ENCODE measurements around the gene CUL9.

The CUL9 gene

DNA sequence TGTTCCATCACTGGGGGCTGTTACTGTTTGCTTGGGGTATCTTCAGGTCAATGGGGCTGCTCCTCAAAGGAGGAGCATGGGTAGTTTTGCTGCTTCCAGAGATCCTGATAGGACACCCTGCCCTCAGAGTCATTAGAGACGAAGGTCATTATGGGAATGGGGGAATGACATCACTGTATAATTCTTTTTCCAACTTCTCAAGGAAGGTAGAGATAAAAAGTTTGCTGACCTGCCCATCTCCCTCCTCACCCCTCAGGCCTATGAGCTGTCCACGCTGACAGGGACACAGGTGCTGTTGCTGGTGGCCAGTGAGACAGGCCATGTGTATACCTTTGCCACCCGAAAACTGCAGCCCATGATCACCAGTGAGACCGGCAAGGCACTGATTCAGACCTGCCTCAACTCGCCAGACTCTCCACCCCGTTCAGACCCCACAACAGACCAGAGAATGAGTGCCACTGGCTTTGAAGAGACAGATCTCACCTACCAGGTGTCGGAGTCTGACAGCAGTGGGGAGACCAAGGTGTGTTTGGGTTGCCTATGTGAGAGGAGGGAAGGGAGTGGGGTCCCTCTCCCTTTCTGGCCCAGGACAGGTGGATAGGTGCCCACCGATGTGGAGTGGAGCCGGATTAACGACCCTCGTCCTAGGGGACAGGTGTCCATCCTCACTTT, 8.3 kb upstream of the CUL9 start:
- DNase-seq (ENCODE audit: low spot score): no peak

DNA sequence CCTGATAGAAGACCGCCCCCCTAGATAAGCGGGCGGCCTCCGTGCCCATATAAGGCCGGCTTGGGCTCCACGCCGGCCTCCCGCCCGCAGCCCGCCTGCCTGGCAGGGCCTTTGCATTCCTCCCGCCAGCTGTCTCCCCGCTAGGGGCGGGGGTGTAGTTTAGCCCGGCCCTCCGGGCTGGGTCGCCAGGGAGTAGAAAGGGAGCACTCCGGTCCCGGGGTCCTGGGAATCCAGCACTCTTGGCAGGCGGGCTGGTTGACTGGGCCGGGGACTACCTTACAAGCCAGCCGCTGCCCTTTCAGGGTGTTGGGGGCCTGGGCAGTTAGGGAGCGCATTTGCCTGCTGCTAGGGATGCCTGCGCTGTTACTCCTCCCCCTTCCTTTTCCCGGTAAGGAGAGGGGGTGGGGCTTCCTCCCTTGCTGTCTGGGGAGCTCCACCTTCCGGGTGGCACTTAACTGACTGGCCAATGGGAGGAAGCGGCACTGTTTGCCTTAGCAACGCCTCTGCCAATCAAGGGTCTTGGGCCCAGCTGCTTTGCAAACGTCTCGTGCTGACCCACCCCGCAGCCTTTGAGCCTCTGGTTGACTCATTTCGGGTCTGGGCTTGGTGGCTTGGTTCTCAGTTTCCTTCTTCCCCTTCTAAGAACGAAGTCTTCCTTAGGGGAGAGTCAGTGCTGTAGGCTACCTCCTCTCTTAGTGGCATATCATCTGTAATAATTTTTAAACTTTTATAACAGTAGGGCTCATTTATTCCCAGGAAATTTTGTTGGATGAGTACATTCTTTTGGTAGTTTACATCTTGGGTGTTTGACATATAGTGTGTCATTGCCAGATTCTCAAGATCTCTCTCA, 7.5 kb upstream of the CUL9 start:
- peak; percentile 99 for DNase-seq (ENCODE audit: low spot score)

DNA sequence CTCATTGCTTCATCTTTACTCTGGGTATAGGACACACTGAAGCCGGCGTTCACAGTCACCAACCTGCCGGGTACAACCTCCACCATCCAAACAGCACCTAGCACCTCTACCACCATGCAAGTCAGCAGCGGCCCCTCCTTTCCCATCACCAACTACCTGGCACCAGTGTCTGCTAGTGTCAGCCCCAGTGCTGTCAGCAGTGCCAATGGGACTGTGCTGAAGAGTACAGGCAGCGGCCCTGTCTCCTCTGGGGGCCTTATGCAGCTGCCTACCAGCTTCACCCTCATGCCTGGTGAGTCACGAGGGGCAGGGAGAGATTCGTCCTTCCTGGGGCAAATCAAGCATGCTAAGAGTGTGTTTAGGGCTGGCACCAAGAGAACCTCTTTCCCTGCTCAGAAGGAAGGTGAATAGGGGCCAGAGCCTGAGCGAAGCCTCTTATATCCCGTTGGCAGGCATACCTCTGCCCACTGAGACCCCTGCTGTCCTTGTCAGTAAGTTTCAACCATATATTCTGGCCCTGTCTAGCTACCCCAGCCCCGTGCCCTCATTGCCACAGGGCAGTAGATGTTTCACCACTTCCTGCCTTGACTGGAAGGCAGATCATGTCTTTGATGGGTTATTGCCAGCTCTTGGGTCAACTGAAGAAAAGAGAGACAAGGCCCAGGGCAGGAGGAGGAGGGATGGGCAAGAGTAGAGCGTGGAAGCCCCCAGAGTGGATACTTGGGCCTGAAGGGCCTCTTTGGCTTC, 6.1 kb upstream of the CUL9 start:
- DNase-seq (ENCODE audit: low spot score): no peak

DNA sequence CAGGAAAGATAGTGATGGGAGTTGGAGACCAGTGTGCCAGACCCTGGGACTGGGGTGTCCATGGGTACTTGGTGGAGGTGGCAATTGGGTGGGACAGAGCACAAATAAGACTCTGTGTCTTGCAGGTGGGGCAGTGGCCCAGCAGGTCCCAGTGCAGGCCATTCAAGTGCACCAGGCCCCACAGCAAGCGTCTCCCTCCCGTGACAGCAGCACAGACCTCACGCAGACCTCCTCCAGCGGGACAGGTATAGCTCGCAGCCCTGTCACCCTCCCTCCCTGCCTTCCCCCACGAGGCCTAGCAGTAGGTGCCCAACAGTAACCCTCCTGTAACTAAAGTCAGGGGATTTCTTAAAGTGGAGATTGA, 5.6 kb upstream of the CUL9 start:
- no peak for DNase-seq (ENCODE audit: low spot score)

DNA sequence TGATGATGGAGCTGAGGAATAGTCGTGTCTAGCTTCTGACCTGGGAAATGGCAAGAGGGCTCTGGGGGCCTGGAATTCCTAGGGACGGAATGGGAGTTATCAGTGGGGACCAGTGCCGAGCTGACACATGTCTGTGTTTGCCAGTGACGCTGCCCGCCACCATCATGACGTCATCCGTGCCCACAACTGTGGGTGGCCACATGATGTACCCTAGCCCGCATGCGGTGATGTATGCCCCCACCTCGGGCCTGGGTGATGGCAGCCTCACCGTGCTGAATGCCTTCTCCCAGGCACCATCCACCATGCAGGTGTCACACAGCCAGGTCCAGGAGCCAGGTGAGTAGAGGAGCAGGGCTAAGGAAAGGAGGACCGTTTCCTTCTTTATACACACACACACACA, 3.8 kb upstream of the CUL9 start:
- no peak for DNase-seq (ENCODE audit: low spot score)

DNA sequence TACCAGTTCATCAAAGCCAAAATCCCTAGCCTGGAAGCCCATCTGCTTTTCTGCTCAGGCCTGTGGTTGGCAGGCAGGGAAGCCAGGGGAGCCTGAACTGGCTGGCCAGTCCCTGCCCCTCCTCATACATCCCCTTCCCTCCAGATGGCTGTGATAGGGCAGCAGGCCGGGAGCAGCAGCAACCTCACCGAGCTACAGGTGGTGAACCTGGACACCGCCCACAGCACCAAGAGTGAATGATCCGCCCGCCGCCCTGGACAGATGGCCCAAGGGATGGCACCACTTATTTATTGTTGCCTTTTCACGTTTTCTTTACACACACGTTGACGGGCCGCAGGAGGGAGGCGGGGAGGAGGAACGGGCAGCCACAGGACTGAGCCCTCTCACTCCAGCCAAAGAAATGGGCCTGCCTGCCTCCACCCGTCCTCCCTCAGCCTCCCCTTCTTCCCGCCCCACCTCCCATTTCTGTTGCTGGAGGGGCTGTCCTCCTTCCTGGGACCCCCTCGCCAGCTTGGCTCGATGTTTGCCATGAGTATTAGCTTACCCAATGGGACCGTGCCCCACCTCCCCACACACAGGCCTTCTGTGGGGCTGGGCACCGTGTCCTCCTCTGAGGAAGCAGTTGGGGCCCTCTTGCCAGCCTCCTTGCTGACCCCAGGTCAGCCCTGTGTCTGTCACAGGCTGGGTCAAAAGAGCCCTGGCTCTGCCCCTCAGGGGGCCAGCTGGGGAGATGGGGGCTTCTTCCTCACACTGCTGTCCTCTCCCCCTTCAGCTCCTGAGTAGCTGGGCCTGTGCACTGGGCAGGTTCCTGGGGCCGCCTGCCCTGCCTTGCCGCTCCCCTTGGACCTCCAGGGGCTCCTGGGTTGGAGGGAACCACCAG, 2.8 kb upstream of the CUL9 start:
- no peak for DNase-seq (ENCODE audit: low spot score)

DNA sequence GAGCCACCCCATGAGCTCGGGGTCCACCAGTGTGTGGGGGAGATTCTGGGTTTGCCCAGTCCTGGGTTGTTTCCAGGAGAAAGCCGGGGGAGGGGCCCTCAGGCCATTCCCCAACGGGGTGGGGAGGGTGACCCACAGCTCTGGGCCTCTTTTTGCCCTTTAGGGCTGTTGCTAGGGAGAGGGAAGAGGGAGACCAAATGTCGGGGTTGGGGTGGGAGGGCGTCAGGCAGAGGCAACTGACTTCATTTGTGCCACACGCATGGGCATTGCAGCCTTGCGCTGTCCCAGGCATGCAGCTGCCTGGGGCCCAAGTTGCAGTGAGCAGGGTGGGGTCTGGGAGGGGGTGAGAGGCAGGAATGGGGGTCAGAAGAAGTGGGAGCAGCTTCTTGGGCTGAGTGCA, 1.9 kb upstream of the CUL9 start:
- DNase-seq (ENCODE audit: low spot score): no peak

DNA sequence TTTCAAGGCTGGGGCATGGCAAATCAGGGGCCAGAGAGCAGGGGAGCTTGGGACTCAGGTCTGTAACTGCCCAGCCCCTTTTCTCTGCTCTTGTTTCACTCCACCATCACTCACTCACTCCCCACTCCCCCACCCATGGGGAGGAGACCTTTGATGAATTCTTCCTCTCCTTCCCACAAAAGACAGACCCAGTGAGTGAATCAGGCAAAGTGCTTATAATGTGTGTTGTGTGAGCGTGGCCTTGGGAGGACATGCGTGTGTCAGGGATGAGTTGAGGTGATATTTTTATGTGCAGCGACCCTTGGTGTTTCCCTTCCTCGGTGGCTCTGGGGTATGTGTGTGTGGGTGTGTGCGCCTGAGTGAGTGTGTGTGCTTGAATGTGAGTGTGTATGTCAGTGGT, 1.0 kb upstream of the CUL9 start:
- no peak for DNase-seq (ENCODE audit: low spot score)

DNA sequence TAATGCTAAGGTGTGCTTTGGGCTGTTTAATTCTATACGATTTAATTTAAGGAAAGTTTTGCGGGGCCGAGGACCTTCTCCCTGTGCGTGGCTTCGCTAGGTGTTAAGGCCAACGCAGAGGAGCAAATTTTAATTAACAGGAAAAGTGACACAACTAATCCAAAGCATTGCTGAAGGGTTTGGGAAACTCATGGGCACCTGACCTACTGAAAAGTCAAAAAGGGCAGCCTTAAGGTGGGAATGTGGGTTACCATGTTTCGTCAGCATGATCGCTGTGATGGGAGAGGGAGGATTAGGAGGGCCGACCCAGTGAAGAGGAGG, 415 bp upstream of the CUL9 start:
- no peak for DNase-seq (ENCODE audit: low spot score)

DNA sequence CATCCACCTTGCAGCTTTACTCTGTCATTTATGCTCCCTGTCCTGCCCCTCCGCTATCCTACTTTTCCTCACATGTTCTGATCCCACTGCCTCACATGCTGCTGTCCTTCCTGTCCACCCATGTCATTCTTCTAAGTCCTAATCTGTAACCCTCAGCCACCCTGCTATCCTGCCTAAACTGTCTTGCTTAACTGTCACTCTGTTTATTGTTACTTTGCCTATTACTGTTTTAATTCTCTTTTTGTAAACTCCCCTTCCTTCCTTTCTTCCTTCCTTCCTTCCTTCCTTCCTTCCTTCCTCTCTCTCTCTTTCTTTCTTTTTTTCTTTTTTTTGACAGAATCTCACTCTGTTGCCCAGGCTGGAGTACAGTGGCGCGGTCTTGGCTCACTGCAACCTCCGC, 1.4 kb downstream of the CUL9 start:
- DNase-seq (ENCODE audit: low spot score): no peak

DNA sequence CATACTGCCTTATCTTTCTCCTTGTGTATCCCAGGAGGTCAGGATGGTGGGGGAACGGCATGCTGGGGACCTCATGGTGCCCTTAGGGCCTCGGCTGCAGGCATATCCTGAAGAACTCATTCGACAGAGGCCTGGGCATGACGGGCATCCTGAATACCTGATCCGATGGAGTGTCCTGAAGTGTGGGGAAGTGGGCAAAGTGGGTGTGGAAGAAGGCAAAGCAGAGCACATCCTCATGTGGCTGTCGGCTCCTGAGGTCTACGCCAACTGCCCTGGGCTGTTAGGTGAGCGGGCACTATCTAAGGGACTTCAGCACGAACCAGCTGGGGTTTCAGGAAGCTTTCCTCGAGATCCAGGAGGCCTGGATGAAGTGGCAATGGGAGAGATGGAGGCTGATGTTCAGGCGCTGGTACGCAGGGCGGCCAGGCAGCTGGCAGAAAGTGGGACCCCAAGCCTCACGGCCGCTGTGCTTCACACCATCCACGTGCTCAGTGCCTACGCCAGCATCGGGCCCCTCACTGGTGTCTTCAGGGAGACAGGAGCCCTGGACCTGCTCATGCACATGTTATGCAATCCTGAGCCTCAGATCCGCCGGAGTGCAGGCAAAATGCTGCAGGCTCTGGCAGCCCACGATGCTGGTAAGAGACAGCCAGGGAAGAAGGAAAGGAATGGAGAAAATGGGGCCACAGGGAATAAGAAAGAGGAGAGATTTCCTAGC, 2.4 kb downstream of the CUL9 start:
- DNase-seq (ENCODE audit: low spot score): no peak

DNA sequence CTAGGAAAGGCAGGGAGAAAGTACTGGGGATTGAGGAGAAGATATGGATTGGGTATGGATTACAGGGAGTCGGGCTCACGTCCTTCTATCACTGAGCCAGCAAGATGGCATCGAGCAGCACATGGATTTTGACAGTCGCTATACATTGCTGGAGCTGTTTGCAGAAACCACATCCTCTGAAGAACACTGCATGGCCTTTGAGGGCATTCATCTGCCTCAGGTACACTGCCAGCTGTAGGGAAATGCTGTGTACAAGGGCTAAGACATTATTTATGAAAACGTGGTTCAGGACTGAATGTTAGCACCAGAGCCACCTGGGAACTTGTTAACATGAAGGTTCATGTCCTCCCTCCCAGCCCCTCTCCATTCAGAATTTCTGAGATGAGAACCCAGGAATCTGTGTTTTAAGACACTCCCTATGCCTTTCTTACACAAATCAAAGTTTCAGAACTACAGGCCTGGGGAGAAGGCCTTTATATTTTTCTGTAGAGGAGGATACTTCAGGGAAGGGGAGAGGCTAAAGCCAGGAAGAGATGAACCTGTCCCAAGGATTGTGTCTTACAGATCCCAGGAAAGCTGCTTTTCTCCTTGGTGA, 3.5 kb downstream of the CUL9 start:
- DNase-seq (ENCODE audit: low spot score): no peak

DNA sequence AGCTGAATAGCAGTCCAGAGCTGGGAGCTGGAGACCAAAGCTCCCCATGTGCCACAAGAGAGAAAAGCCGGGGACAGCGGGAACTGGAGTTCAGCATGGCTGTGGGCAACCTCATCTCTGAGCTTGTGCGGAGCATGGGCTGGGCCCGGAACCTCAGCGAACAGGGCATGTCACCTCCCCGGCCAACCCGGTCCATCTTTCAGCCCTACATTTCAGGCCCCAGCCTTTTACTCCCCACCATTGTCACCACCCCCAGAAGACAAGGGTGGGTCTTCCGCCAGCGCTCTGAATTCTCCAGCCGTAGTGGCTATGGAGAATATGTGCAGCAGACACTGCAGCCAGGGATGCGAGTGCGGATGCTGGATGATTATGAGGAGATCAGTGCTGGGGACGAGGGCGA, 4.0 kb downstream of the CUL9 start:
- no peak for DNase-seq (ENCODE audit: low spot score)

DNA sequence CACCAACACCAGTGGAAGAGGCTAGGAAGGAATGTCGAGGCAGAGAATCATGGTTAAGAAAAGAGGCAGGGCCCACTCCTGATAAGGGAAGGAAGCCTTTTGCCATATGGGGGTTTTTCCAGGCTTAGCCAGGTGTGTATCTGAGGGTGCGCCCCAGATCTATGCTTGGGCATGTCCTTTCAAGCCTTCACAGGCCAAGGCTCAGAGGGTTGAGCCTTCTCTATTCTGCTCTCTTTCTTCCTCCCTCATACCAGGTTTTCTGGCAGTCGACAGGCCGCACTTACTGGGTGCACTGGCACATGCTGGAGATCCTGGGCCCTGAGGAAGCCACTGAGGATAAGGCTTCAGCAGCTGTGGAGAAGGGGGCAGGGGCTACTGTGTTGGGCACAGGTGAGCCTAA, 4.7 kb downstream of the CUL9 start:
- DNase-seq (ENCODE audit: low spot score): no peak

DNA sequence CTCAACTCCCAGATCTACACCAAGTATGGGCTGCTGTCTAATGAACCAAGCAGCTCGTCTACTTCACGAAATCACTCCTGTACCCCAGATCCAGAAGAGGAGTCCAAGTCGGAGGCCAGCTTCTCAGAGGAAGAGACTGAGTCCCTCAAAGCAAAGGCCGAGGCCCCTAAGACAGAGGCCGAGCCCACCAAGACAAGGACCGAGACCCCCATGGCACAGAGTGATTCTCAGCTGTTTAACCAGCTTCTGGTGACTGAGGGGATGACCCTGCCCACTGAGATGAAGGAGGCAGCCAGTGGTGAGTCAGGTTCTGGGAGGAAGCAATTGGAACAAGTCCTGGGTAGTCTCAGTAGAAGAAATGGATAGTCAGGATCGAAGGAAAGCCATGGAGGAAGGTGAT, 5.8 kb downstream of the CUL9 start:
- no peak for DNase-seq (ENCODE audit: low spot score)

DNA sequence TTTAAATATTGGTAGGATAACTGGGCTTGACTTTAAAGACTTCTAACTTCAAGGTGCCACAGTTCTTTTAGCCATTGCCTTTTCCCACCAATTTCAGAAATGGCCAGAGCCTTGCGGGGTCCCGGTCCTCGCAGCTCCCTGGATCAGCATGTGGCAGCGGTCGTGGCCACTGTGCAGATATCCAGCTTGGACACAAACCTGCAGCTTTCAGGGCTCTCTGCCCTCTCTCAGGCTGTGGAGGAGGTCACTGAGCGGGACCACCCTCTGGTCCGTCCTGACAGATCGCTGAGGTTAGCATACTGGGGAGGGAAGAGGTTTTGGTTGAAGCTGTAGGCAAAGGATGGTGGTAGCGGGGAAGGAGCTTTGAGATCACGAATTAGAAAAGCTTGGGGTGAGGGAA, 6.4 kb downstream of the CUL9 start:
- no peak for DNase-seq (ENCODE audit: low spot score)

DNA sequence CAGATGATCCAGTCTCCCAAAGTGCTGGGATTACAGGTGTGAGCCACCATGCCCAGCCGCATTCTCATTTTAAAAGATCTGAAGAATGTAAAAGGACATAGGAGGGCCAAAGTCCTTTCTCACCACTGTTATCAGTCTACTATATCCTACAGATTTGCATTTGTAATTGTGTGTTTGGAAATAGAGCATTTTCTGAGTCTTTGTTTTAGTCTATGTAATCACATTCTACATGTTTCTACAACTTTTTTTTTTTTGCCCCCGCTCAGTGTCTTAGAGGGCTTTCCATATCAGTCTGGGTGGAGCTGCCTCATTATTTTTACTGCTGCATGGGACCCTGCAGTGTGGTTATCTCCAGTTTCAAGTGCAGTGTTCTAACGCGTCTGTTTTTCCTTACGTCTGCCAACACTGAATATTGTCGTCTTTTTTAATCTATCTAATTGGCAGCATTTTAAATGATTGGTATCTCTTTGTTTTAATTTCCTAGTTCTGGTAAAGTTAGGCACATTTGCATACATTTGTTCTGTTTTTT, 7.8 kb downstream of the CUL9 start:
- DNase-seq (ENCODE audit: low spot score): no peak

DNA sequence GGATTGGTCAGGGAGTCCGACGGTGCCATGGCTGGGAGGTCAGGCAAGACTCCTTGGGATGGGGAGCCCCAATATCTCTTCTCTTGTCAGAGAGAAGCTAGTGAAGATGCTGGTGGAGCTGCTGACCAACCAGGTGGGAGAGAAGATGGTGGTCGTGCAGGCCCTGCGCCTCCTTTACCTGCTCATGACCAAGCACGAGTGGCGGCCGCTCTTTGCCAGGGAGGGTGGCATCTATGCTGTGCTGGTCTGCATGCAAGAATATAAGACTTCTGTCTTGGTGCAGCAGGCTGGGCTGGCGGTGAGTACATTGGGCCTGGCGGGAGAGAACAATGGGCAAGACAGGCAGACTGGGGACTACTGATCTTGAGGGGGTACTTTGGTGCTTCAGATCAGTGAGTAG, 10.9 kb downstream of the CUL9 start:
- DNase-seq (ENCODE audit: low spot score): no peak

DNA sequence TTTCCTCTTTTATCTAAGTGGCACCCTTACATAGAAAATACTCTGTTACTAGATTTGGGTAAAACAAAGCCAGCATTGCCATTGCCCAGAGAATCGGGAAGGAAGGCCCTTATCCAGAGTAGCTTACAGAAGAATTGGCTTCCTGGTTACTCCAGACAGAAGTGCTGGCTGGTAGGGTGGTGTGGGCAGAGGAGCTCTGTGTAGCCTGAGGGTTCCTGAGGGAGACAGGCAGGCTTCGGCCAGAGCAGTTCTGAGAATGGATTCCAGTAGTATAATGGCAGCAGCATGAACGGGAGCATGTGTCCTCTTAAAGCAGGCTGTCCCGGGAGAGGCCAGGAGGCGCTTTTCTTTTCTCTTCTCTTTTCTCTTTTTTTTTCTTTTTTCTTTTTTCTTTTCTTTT, 11.9 kb downstream of the CUL9 start:
- DNase-seq (ENCODE audit: low spot score): no peak

DNA sequence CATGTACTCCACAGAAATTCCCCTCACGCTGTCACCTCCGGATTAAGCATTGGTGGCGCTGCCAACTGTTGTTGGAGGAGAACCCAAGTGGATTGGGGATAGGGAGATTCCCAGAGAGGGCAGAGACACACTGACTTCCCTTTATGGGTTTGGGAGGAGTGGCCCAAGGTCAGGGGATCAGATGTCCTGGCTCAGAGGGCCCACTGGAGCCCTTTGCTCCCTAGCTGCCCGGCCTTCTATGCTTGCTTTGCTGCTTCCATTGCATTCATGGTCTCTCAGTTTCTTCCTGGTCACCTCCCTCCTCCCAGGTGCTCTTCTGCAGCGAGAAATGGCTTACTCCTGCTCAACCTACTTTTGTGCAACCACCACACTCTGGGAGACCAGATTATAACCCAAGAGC, 14.3 kb downstream of the CUL9 start:
- DNase-seq (ENCODE audit: low spot score): no peak

DNA sequence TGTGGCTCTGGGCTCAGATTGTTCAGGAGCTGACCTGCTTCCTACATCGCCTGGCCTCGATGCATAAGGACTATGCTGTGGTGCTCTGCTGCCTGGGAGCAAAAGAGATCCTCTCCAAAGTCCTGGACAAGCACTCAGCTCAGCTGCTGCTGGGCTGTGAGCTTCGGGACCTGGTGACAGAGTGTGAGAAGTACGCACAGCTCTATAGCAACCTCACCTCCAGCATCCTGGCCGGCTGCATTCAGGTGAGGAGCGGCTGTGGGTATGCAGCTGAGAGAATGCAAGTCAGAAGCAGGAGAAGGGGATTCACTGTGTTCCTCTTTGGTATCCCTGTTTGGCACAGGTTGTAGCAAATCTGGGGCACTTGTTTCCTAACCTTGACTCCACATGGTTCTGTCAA, 17.9 kb downstream of the CUL9 start:
- no peak for DNase-seq (ENCODE audit: low spot score)
